GM19193 (cell line): Measurements from ENCODE around the gene RPIA.
A peak's percentile ranks its signal among the peaks of the same experiment; 100 is the strongest.

Experiments used
- POLR2A ChIP-seq: IDR thresholded peaks from 4 replicates; pipeline ENCODE4 v1.6.1; 2011; ENCODE audit not compliant: insufficient read depth, insufficient read length; ENCODE audit errors: extremely low read depth

Gene RPIA

GRCh38 chr2:88691339-88692183, at the start of gene RPIA:
Gene RPIA (plus strand): TSS chr2:88691673. CDS start chr2:88691699, 26 bp downstream.
- peak; percentile 78 for TF ChIP-seq POLR2A

DNA sequence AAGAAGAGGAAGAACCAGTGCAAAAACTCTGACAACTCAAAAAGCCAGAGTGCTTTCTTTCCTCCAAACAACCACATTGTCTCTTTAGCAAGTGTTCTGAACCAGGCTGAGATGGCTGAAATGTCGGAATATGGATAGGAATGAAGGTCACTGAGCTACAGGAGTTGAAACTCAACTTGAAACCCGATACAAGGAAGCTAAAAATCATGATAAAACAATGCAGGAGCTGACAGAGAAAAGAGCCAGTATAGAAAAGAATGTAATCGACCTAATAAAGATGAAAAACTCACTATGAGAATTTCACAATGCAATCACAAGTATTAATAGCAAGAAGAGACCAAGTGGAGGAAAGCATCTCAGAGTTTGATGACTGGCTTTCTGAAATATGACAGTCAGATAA, 49.2 kb upstream of the RPIA start:
- no peak for TF ChIP-seq POLR2A

DNA sequence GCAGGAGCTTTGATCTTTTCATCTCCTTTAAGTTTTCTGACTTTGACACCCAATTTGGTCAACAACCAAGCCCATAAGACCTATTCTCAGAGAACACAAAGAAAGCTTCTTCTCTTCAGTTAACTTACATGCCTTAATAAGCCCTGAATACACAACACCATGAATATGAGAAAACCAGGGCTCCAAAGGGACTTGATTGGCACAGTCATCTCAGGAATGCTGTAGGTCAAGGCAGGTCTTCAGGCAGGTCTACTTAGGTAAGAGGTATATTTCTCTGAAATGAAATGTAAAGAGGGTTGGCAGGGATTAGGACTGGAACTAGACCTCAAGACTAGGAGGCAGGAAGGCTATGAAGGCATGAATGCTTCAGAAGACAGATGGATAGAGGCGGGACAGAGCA, 39.8 kb upstream of the RPIA start:
- no peak for TF ChIP-seq POLR2A

DNA sequence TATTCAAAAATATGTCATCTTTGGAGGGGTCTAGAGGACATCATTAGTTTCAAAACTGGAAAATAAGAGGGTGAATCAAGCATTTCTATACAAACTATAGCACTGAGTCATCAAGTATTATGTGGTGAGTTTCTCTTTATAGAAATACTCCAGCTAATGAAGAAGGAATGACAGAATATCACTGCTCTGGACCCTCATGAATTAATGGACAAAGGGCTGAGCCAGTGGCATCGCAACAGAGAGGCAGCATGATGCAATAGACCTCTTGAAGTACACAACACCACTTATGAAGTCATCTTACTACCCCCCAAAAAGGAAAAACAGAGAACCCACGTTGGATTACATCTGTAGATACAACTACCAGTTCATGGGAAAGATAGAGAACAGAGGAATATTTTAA, 36.8 kb upstream of the RPIA start:
- TF ChIP-seq POLR2A: no peak

- no peak for TF ChIP-seq POLR2A
These were observed 34.8 kb upstream of the RPIA start for GRCh38 chr2:88656690-88657089.

- no peak for TF ChIP-seq POLR2A
These were observed 34.3 kb upstream of the RPIA start for GRCh38 chr2:88657131-88657530.

- TF ChIP-seq POLR2A: no peak
These were observed 33.1 kb upstream of the RPIA start for GRCh38 chr2:88658326-88658725.

GRCh38 chr2:88658881-88659537, 32.5 kb upstream of the RPIA start:
- no peak for TF ChIP-seq POLR2A

GRCh38 chr2:88659538-88659915, 31.9 kb upstream of the RPIA start:
- no peak for TF ChIP-seq POLR2A

DNA sequence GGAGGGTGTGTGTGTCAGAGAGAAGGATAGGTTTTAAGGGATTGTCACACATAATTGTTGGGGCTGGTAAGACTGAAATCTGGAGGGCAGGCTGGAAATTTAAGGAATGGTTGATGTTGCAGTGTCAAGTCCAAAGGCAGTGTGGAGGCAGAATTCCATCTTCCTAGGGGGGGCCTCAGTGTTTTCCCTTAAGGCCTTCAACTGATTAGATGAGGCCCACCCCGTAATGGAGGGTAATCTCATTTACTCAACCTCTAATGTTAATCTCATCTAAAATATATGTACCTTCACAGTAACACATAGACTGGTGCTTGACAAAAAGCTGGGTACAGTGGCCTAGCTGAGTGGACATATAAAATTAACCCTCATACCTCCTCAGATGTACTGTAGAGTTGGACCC, 30.9 kb upstream of the RPIA start:
- TF ChIP-seq POLR2A: no peak

DNA sequence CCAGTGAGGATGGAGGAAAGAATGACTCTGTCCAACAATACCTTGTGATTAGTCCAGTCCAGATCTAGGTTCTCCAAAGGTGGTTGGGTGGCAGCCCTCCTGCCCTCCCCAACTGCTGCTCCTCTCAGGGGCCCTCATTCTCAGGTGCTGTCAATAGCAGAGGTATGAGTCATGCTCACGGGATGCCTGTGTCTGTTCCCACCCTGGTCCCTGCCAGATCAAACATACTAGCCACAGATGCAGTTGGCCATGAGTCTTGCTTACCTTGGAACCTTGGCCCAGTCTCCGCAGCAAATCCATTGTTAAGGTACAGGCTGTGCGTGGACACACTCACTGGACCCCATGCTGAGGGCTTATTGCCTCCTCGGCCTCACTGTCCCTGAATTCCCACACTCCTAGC, 24.9 kb upstream of the RPIA start:
- TF ChIP-seq POLR2A: no peak

- TF ChIP-seq POLR2A: no peak
These were observed 24.3 kb upstream of the RPIA start for GRCh38 chr2:88667219-88667618.

- TF ChIP-seq POLR2A: no peak
These were observed 22.6 kb upstream of the RPIA start for GRCh38 chr2:88668862-88669261.

DNA sequence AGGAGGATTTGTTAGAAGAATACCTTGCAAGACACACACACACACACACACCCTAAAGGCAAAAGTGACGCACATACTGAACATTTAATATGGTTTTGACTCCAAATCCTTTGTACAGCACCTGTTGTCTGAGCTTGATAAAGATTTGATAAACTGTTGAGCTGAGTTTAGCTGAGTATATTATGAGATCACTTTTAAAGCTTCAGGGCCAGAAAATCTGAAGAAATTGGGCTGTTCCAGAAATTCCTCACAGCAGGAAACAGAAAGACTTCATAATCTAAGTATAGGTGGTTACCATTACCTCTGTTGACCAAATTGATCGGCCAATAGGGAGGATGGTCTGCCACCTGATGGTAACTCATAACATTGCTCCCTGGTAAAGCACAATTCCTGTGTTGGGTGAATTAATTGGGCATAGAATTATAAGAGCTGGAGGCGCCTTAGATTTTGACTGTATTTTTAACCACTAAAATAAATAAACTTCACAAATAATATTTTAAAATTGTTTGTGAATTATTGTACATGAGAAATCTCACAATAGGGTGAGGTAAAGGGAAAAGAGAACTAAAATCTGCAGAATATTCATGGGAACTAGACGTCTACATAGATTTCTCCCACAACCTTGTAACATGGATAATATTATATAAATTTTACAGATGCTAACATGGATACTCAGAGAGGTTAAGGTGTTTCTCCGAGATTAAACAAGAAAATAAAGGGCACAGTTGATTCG, 21.8 kb upstream of the RPIA start:
- TF ChIP-seq POLR2A: no peak

DNA sequence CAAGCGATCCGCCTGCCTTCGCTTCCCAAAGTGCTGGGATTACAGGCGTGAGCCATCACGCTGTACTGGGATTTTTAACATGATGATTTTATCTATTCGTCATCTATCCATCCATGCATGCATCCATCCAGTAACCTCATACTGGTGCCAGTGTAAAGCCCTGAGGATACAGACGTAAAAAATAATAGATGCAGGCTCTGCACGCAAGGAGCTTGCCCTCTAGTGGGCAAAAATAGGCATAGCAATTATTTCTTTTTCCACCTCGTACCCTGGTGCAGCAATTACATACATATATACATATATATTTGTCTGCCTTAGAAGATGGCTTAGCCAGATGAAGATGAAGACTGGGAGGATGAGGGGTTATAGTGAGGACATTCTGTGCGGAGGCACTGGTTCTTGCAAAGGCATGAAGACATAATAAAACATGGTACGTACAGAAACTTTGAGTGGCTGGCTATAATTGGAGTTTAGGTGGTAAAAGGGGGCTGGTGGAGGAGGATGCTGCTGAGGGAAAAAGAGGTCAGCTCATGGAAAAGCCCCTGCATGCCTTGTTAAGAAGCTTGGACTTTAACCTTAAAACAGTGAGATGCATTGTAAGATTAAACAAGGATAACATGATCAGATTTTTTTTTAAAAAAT, 19.6 kb upstream of the RPIA start:
- TF ChIP-seq POLR2A: no peak
